ENCODE data around the gene ZNF862.

Gene ZNF862

GRCh38 chr7:149856583-149856982 is 18.4 kb downstream of the ZNF862 start:
- peaks cover 55% of the 10 kb centered on the region for H3K4me1 Mint-ChIP-seq (ENCODE audit: low read depth)
- peaks cover 30% of the 10 kb centered on the region for H3K36me3 Mint-ChIP-seq (ENCODE audit: low read depth)

GRCh38 chr7:149859369-149859768 is 21.2 kb downstream of the ZNF862 start:
- no peak overlapping the region for H3K4me3 Mint-ChIP-seq
- H3K27ac Mint-ChIP-seq, result no peak overlapping the region

More at GRCh38 chr7:149856583-149856982, 18.4 kb downstream of the ZNF862 start:
- Mint-ChIP-seq H3K4me3 (peak overlapping the region; percentile 32), H3K27ac (peak overlapping the region; percentile 85), H3K9me3 (no peaks in the 10 kb centered on the region), H3K27me3 (no peaks in the 10 kb centered on the region)
- DNase-seq, result no peak

GRCh38 chr7:149859876-149860275 is 21.7 kb downstream of the ZNF862 start:
- H3K4me1 Mint-ChIP-seq (ENCODE audit: low read depth), result peaks cover 65% of the 10 kb centered on the region
- no peak overlapping the region for H3K4me3 Mint-ChIP-seq

More at GRCh38 chr7:149859369-149859768, 21.2 kb downstream of the ZNF862 start:
- peaks cover 65% of the 10 kb centered on the region for H3K4me1 Mint-ChIP-seq (ENCODE audit: low read depth)
- no peak for DNase-seq
- no peaks in the 10 kb centered on the region for H3K27me3 Mint-ChIP-seq
- peaks cover 39% of the 10 kb centered on the region for H3K36me3 Mint-ChIP-seq (ENCODE audit: low read depth)
- no peaks in the 10 kb centered on the region for H3K9me3 Mint-ChIP-seq

GRCh38 chr7:149860821-149861727 is 22.9 kb downstream of the ZNF862 start:
- Mint-ChIP-seq H3K27ac (no peak overlapping the region), H3K36me3 (ENCODE audit: low read depth) (peaks cover 44% of the 10 kb centered on the region), H3K4me1 (ENCODE audit: low read depth) (peaks cover 65% of the 10 kb centered on the region), H3K9me3 (no peaks in the 10 kb centered on the region), H3K4me3 (no peak overlapping the region), H3K27me3 (no peaks in the 10 kb centered on the region)
- no peak for DNase-seq

More at GRCh38 chr7:149859876-149860275, 21.7 kb downstream of the ZNF862 start:
- H3K9me3 Mint-ChIP-seq, result no peaks in the 10 kb centered on the region
- DNase-seq, result no peak
- no peak overlapping the region for H3K27ac Mint-ChIP-seq
- no peaks in the 10 kb centered on the region for H3K27me3 Mint-ChIP-seq
- H3K36me3 Mint-ChIP-seq (ENCODE audit: low read depth), result peaks cover 41% of the 10 kb centered on the region

- no peaks in the 10 kb centered on the region for H3K9me3 Mint-ChIP-seq
- H3K36me3 Mint-ChIP-seq (ENCODE audit: low read depth), result peaks cover 42% of the 10 kb centered on the region
- no peaks in the 10 kb centered on the region for H3K27me3 Mint-ChIP-seq
- no peak overlapping the region for H3K4me3 Mint-ChIP-seq
- no peak overlapping the region for H3K27ac Mint-ChIP-seq
- peaks cover 65% of the 10 kb centered on the region for H3K4me1 Mint-ChIP-seq (ENCODE audit: low read depth)
- no peak for DNase-seq
These were observed 23.5 kb downstream of the ZNF862 start for GRCh38 chr7:149861728-149862045.

GRCh38 chr7:149862156-149862555 is 24.0 kb downstream of the ZNF862 start:
- Mint-ChIP-seq H3K36me3 (ENCODE audit: low read depth) (peaks cover 44% of the 10 kb centered on the region), H3K4me3 (no peak overlapping the region), H3K4me1 (ENCODE audit: low read depth) (peaks cover 65% of the 10 kb centered on the region), H3K9me3 (no peaks in the 10 kb centered on the region), H3K27ac (no peak overlapping the region), H3K27me3 (no peaks in the 10 kb centered on the region)
- no peak for DNase-seq

GRCh38 chr7:149863500-149863899 is 25.3 kb downstream of the ZNF862 start:
- Mint-ChIP-seq H3K27ac (peak overlapping the region; percentile 82), H3K36me3 (ENCODE audit: low read depth) (peaks cover 51% of the 10 kb centered on the region), H3K9me3 (no peaks in the 10 kb centered on the region), H3K4me1 (ENCODE audit: low read depth) (peaks cover 69% of the 10 kb centered on the region), H3K27me3 (no peaks in the 10 kb centered on the region), H3K4me3 (no peak overlapping the region)
- no peak for DNase-seq

GRCh38 chr7:149864023-149864422 is 25.8 kb downstream of the ZNF862 start:
- Mint-ChIP-seq H3K36me3 (ENCODE audit: low read depth) (peaks cover 56% of the 10 kb centered on the region), H3K27ac (peak overlapping the region; percentile 82), H3K4me1 (ENCODE audit: low read depth) (peaks cover 74% of the 10 kb centered on the region), H3K27me3 (no peaks in the 10 kb centered on the region), H3K4me3 (no peak overlapping the region), H3K9me3 (no peaks in the 10 kb centered on the region)
- no peak for DNase-seq

- H3K4me3 Mint-ChIP-seq, result no peak overlapping the region
- DNase-seq, result no peak
- H3K27me3 Mint-ChIP-seq, result no peaks in the 10 kb centered on the region
- H3K36me3 Mint-ChIP-seq (ENCODE audit: low read depth), result peaks cover 62% of the 10 kb centered on the region
- no peaks in the 10 kb centered on the region for H3K9me3 Mint-ChIP-seq
- H3K27ac Mint-ChIP-seq, result peak overlapping the region; percentile 91
- peaks cover 78% of the 10 kb centered on the region for H3K4me1 Mint-ChIP-seq (ENCODE audit: low read depth)
These were observed 26.6 kb downstream of the ZNF862 start for GRCh38 chr7:149864751-149865150.

- peaks cover 83% of the 10 kb centered on the region for H3K4me1 Mint-ChIP-seq (ENCODE audit: low read depth)
- H3K27me3 Mint-ChIP-seq, result no peaks in the 10 kb centered on the region
- H3K4me3 Mint-ChIP-seq, result peak overlapping the region; percentile 35
- H3K27ac Mint-ChIP-seq, result peak overlapping the region; percentile 91
- H3K36me3 Mint-ChIP-seq (ENCODE audit: low read depth), result peaks cover 56% of the 10 kb centered on the region
- H3K9me3 Mint-ChIP-seq, result no peaks in the 10 kb centered on the region
- peak; percentile 75 for DNase-seq
These were observed 27.3 kb downstream of the ZNF862 start for GRCh38 chr7:149865437-149865836.

GRCh38 chr7:149866139-149866778 is 28.1 kb downstream of the ZNF862 start:
- Mint-ChIP-seq H3K27me3 (no peaks in the 10 kb centered on the region), H3K4me3 (peak overlapping the region; percentile 15), H3K4me1 (ENCODE audit: low read depth) (peaks cover 91% of the 10 kb centered on the region)

GRCh38 chr7:149866779-149867447 is 28.7 kb downstream of the ZNF862 start:
- no peak for DNase-seq
- Mint-ChIP-seq H3K9me3 (no peaks in the 10 kb centered on the region), H3K4me3 (no peak overlapping the region), H3K4me1 (ENCODE audit: low read depth) (peaks cover 93% of the 10 kb centered on the region), H3K27me3 (no peaks in the 10 kb centered on the region), H3K27ac (peak overlapping the region; percentile 91), H3K36me3 (ENCODE audit: low read depth) (peaks cover 54% of the 10 kb centered on the region)

More at GRCh38 chr7:149866139-149866778, 28.1 kb downstream of the ZNF862 start:
- H3K9me3 Mint-ChIP-seq, result no peaks in the 10 kb centered on the region
- peaks cover 55% of the 10 kb centered on the region for H3K36me3 Mint-ChIP-seq (ENCODE audit: low read depth)
- H3K27ac Mint-ChIP-seq, result peak overlapping the region; percentile 91
- DNase-seq, result no peak

- no peak overlapping the region for H3K4me3 Mint-ChIP-seq
- DNase-seq, result no peak
- H3K27me3 Mint-ChIP-seq, result no peaks in the 10 kb centered on the region
- H3K4me1 Mint-ChIP-seq (ENCODE audit: low read depth), result peaks cover 97% of the 10 kb centered on the region
- peak overlapping the region; percentile 91 for H3K27ac Mint-ChIP-seq
- no peaks in the 10 kb centered on the region for H3K9me3 Mint-ChIP-seq
- H3K36me3 Mint-ChIP-seq (ENCODE audit: low read depth), result peaks cover 52% of the 10 kb centered on the region
These were observed 29.8 kb downstream of the ZNF862 start for GRCh38 chr7:149867762-149868622.
